NCI-H460 (cell line): ENCODE measurements around the gene C18orf63. TPM values are rescaled to one million over a fixed set of nuclear protein-coding genes. Genes with fewer than 3 reads are reported as not detected.
"Not testable (repeated sequence)": the region's sequence is repeated elsewhere in the genome, so short reads cannot be mapped to it uniquely, and the experiment has no call there.

Experiments
- DNase-seq: peaks from one replicate; pipeline ENCODE4 v3.0.0-alpha.2; 2016; ENCODE audit warnings: low read depth; ENCODE audit errors: extremely low read depth
- total RNA-seq: library from RNA; depleted of rRNA; stranded (reverse); fragments of >200 nt; shearing (Covaris generic); gene quantifications from 2 replicates; pipeline ENCODE4 v1.2.3, GENCODE V29; 2014

The C18orf63 gene
- total RNA-seq, 1 experiment from 2014 or later = not detected

- DNase-seq = not testable (repeated sequence)
Observed at GRCh38 chr18:74285583-74285982, 30.1 kb upstream of the C18orf63 start.

GRCh38 chr18:74286106-74286855 is 29.4 kb upstream of the C18orf63 start:
- no peak for DNase-seq

- no peak for DNase-seq
Observed at GRCh38 chr18:74286856-74287255, 28.8 kb upstream of the C18orf63 start.

- DNase-seq = no peak
Observed at GRCh38 chr18:74288041-74288440, 27.6 kb upstream of the C18orf63 start.

- no peak for DNase-seq
Observed at GRCh38 chr18:74288730-74289129, 26.9 kb upstream of the C18orf63 start.

- no peak for DNase-seq
Observed at GRCh38 chr18:74289137-74289536, 26.5 kb upstream of the C18orf63 start.

GRCh38 chr18:74290021-74290420 is 25.6 kb upstream of the C18orf63 start:
- DNase-seq = no peak

GRCh38 chr18:74290794-74291471 is 24.7 kb upstream of the C18orf63 start:
- no peak for DNase-seq

GRCh38 chr18:74291472-74291770 is 24.2 kb upstream of the C18orf63 start:
- DNase-seq = no peak

- peak; percentile 89 for DNase-seq
Observed at GRCh38 chr18:74291771-74292540, 23.7 kb upstream of the C18orf63 start, which contains the start of gene CYB5A. CYB5A (minus strand) TSS chr18:74291963; CDS start chr18:74291875, 88 bp downstream.

GRCh38 chr18:74292541-74292858 is 23.1 kb upstream of the C18orf63 start:
- no peak for DNase-seq

- DNase-seq = not testable (repeated sequence)
Observed at GRCh38 chr18:74292982-74293381, 22.7 kb upstream of the C18orf63 start.

- DNase-seq = no peak
Observed at GRCh38 chr18:74294526-74294925, 21.1 kb upstream of the C18orf63 start.

- no peak for DNase-seq
Observed at GRCh38 chr18:74299162-74299561, 16.5 kb upstream of the C18orf63 start.

- no peak for DNase-seq
Observed at GRCh38 chr18:74299746-74300145, 15.9 kb upstream of the C18orf63 start.

GRCh38 chr18:74303306-74303705 is 12.3 kb upstream of the C18orf63 start:
- DNase-seq = no peak

- DNase-seq = no peak
Observed at GRCh38 chr18:74303936-74304335, 11.7 kb upstream of the C18orf63 start.

- peak; percentile 26 for DNase-seq
Observed at GRCh38 chr18:74310411-74310810, 5.2 kb upstream of the C18orf63 start.

- DNase-seq = no peak
Observed at GRCh38 chr18:74311000-74311399, 4.6 kb upstream of the C18orf63 start.

GRCh38 chr18:74314759-74315463 is 728 bp upstream of the C18orf63 start:
- no peak for DNase-seq
